Ishikawa (cell line): Measurements from ENCODE around the gene BMPR1B.

Source experiments
- CEBPB ChIP-seq: IDR thresholded peaks from 2 replicates; pipeline ENCODE4 v1.6.1; 2012
- EP300 ChIP-seq: IDR thresholded peaks from 2 replicates; pipeline ENCODE4 v1.6.1; 2012; ENCODE audit warnings: borderline replicate concordance
- NFIC ChIP-seq: IDR thresholded peaks from 2 replicates; pipeline ENCODE4 v1.6.1; 2012
- TAF1 ChIP-seq: IDR thresholded peaks from 2 replicates; pipeline ENCODE4 v1.6.1; 2012; ENCODE audit warnings: low read depth, mild to moderate bottlenecking
- TEAD4 ChIP-seq: IDR thresholded peaks from 2 replicates; pipeline ENCODE4 v1.6.1; 2012
- YY1 ChIP-seq: IDR thresholded peaks from 2 replicates; pipeline ENCODE4 v1.6.1; 2012; ENCODE audit warnings: low read depth
- TF ChIP-seq, protein P1 (sequence below): IDR thresholded peaks from 2 replicates; pipeline ENCODE4 v1.6.1; 2012
- TF ChIP-seq, protein P2 (sequence below): IDR thresholded peaks from 2 replicates; pipeline ENCODE4 v1.6.1; 2012; ENCODE audit warnings: low read depth, mild to moderate bottlenecking
- TF ChIP-seq, protein P3 (sequence below): IDR thresholded peaks from 2 replicates; pipeline ENCODE4 v1.6.1; 2012

DNA sequence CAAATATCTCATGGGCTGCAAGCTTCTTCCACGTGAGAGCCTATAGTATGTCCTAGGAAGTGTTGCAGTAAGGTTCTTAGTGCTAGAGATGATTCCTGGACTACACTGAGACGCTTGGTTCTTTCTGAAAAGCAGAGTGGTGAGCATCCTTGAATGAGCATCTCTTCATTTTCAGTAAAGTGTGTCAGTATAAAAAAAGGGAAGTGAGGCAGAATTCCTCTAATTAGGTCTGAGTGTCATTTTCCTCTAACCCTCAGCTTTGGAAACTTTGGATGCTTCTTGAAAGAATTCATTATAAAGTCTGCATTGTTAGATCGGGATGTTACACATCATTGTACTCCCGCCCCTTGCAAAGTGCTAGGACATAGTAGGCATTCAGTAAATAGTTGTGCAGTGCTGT lies 5.2 kb downstream of the BMPR1B start:
- TF ChIP-seq CEBPB (no peak), EP300 (no peak), TEAD4 (no peak), TAF1 (no peak), YY1 (no peak), NFIC (no peak)
- TF ChIP-seq, protein P1, sequence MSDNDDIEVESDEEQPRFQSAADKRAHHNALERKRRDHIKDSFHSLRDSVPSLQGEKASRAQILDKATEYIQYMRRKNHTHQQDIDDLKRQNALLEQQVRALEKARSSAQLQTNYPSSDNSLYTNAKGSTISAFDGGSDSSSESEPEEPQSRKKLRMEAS, result no peak
- TF ChIP-seq, protein P2, sequence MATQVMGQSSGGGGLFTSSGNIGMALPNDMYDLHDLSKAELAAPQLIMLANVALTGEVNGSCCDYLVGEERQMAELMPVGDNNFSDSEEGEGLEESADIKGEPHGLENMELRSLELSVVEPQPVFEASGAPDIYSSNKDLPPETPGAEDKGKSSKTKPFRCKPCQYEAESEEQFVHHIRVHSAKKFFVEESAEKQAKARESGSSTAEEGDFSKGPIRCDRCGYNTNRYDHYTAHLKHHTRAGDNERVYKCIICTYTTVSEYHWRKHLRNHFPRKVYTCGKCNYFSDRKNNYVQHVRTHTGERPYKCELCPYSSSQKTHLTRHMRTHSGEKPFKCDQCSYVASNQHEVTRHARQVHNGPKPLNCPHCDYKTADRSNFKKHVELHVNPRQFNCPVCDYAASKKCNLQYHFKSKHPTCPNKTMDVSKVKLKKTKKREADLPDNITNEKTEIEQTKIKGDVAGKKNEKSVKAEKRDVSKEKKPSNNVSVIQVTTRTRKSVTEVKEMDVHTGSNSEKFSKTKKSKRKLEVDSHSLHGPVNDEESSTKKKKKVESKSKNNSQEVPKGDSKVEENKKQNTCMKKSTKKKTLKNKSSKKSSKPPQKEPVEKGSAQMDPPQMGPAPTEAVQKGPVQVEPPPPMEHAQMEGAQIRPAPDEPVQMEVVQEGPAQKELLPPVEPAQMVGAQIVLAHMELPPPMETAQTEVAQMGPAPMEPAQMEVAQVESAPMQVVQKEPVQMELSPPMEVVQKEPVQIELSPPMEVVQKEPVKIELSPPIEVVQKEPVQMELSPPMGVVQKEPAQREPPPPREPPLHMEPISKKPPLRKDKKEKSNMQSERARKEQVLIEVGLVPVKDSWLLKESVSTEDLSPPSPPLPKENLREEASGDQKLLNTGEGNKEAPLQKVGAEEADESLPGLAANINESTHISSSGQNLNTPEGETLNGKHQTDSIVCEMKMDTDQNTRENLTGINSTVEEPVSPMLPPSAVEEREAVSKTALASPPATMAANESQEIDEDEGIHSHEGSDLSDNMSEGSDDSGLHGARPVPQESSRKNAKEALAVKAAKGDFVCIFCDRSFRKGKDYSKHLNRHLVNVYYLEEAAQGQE, result no peak
- TF ChIP-seq, protein P3, sequence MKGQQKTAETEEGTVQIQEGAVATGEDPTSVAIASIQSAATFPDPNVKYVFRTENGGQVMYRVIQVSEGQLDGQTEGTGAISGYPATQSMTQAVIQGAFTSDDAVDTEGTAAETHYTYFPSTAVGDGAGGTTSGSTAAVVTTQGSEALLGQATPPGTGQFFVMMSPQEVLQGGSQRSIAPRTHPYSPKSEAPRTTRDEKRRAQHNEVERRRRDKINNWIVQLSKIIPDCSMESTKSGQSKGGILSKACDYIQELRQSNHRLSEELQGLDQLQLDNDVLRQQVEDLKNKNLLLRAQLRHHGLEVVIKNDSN, result no peak
